HG02763 (cell line): ENCODE measurements around the gene NLRP6.

Source experiments
- ATAC-seq: cut with Tn5 transposase; IDR thresholded peaks from one replicate; pipeline ENCODE4 v1.9.1; 2021; ENCODE audit warnings: mild to moderate bottlenecking, moderate library complexity; ENCODE audit not compliant: unreplicated experiment

NLRP6 gene

GRCh38 chr11:255816-256215 is 22.4 kb upstream of the NLRP6 start:
- ATAC-seq, result no peak

- no peak for ATAC-seq
Measured at GRCh38 chr11:256952-257737, 21.1 kb upstream of the NLRP6 start.

DNA sequence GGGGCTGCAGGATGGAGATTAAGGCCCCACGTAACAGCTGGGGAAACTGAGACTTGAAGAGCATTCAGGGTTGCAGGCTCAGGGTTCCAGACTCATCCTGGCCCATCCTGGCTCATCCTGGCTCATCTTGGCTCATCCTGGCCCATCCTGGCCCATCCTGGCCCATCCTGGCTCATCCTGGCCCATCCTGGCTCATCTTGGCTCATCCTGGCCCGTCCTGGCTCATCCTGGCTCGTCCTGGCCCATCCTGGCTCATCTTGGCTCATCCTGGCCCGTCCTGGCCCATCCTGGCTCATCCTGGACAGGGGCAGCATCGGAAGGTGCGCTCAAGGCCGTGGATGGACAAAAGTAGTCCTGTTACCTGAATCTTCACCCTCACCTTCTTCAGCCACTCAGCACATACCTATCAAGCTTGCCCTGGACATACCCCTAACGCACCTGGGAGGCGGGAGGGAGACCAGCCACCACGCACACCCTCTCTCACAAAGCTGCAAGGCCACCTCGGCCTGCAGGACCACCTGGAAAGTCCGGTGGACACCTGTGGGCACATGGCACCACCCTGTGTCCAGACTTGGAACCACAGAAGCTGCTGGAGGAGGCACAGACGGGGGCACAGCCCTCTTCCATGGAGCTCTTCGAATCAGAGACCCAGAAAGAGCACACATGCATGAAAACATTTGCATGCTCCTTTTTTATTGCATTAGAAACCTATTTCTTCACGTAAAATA is 20.3 kb upstream of the NLRP6 start:
- no peak for ATAC-seq

DNA sequence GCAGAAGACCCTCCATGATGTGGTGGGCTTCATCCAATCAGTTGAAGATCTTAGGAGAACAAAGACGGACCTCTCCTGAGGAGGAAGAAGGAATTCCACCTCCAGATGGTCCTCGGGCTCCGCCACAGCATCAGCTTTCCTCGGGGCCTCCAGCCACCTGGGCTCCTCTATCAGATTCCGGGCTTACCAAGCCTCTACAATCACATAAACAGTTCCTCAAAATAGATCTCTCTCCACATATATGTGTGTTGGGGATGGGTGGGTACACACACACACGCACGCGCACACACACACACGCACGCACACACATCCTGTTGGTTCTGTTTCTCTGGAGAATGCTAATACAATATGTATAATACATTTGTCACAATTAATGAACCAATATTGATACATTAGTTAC is 18.8 kb upstream of the NLRP6 start:
- ATAC-seq, result no peak

- ATAC-seq, result no peak
Measured at GRCh38 chr11:261624-262023, 16.6 kb upstream of the NLRP6 start.

- no peak for ATAC-seq
Measured at GRCh38 chr11:266676-267439, 11.3 kb upstream of the NLRP6 start.

GRCh38 chr11:267491-267994 is 10.7 kb upstream of the NLRP6 start:
- no peak for ATAC-seq

DNA sequence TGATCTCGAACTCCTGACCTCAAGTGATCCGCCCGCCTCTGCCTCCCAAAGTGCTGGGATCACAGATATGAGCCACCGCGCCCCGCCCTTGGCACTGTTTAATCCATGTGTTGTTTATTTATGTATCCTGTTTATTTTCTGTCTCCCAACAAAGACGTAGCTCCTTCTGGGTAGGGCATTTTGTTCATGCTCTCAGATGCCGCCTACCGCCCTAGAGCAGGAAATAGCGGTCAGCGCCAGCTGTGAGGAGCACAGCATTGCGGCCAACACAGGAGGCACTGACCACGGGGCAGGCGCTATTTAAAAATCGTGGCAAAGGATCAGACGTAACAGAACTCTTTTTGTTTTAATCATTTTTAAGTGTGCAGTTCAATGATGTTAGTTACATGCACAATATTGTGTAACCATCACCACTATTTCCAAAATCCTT is 9.5 kb upstream of the NLRP6 start:
- peak; percentile 41 for ATAC-seq

GRCh38 chr11:269146-269890 is 8.9 kb upstream of the NLRP6 start:
- ATAC-seq, result peak; percentile 68

DNA sequence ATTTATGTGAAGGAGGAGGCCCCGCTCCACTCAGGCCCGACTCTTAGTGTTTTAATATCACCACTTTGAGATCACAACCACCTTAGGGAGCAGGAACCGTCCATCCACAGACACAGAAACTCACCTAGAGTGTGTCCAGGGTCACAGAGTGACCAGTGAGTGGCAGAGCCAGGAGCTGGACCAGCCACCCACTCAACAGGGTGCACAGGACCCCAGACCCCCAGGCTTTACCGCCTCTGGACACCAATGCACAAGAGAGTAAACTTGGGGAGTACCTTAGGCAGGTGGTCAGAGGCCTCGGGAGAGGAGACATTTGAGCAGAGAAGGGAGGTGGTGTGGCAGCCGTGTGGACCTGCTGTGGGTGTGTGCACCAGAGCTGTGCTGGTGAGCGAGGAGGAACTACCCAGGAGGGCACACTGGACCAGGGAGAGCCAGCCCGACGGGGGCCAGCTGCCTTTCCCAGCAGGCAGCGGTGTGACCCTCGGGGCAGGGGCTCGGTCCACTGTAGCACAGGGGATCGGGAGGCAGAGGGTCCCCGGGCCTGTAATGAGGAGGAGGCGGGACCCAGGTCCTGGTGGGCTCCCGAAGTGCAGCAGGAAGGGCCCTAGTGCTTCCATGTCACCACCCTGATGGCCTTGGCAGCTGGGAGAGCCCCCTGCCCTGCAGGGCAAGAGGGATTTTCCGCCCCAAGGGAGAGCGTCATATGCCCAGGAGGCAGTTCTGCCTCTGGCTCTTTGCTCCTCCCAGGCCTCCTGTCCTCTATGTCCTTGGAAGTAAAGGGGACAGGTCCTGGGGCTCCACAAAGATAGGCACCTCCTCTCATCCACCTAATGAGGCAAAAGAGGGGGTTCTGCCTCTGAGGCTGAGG is 7.5 kb upstream of the NLRP6 start:
- ATAC-seq, result no peak

DNA sequence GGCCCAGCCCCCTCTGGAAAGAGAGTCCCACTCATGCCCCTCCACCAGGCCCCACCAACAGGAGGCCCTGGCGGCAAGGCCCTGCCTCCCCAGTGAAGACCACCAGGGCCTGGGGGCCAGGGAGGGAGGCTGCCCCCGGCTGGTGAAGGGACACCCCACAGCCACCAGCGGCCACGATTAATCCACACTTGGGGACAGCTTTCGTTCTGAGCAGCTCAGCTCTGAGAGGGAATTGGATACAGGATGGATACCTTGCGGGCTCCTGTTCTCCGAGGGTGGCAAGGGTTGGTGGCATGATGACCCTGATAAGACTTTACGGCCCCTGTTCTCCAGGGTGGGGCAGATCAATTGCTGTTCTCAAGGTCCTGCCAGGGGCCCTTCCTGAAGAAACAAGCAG is 6.9 kb upstream of the NLRP6 start:
- ATAC-seq, result no peak

DNA sequence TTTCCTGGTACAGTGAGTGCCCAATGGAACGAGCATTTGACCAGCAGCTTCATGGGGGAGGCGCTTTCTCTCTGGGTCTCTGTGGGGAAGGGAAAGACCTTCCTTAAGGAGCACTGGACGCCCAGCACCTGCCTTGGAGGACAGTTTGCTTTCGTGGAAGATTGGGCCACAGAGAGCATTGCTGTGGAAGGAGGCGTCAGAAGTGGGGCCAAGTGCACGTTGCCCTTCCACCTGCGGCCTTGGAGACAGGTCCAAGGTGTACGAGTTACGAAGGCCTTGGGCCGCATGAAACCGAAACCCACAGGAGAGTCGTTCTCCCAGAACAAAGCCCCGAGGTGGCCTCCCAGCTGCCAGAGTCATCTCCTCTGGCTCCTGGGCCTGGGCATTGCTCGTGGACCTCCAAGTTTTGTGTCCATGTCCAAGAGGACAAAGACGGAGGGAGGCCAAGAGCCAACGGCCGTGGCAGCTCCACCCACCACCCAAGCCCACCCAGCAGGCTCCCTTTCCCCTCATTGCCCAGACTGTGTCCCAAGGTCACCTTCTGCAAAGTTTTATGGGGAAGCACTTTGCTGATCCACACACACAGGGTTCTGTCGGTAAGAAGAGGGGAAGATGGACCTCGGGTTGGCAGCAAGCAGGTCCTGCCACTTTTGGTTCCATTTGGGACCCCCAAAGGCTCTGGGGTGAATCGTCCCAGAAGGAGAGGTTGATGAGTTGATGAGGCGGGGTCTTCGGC is 5.8 kb upstream of the NLRP6 start:
- no peak for ATAC-seq

DNA sequence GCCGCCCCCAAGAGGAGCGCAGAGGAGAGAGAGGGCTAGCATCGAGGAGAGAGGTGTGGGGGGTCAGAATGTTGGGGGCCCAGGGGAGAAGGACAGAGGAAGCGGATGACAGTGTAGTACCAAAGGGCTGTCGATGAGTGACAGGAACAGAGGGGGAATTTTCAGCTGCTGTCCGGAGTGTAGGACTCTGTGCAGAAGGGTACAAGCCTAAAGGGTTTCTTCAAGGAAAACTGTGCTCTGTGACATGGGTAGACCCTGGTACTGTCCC is 5.3 kb upstream of the NLRP6 start:
- no peak for ATAC-seq

DNA sequence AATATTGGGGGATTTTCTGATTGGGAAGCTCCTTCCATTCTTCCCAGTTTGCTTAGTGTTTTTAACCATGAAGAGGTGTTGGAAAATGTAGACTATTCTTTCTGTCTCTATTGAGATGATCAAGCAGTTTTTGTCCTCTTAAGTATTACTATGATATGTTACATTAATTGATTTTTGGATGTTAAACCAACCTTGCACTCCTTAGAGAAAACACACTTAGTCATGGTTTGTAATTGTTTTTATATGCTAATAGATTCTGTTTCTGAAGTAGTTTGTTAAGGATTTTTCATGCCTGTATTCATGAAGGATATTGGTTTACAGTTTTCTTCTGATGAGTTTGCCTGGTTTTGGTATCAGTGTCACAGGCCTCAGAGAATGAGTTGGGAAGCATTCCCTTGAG is 2.0 kb upstream of the NLRP6 start:
- no peak for ATAC-seq

GRCh38 chr11:279040-279965 is 1.1 kb downstream of the NLRP6 start:
- no peak for ATAC-seq

DNA sequence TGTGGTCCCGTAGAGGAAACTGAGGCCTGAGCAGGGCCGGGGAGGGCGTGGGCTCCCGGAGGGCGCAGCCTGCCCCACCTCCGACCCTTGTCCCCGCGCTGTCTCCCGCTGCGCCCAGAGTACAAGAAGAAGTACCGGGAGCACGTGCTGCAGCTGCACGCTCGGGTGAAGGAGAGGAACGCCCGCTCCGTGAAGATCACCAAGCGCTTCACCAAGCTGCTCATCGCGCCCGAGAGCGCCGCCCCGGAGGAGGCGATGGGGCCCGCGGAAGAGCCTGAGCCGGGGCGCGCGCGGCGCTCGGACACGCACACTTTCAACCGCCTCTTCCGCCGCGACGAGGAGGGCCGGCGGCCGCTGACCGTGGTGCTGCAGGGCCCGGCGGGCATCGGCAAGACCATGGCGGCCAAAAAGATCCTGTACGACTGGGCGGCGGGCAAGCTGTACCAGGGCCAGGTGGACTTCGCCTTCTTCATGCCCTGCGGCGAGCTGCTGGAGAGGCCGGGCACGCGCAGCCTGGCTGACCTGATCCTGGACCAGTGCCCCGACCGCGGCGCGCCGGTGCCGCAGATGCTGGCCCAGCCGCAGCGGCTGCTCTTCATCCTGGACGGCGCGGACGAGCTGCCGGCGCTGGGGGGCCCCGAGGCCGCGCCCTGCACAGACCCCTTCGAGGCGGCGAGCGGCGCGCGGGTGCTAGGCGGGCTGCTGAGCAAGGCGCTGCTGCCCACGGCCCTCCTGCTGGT is 1.9 kb downstream of the NLRP6 start:
- no peak for ATAC-seq

- ATAC-seq, result no peak
Measured at GRCh38 chr11:280706-281485, 2.7 kb downstream of the NLRP6 start.
